Ectodermal cell (in vitro differentiated cells): Measurements from ENCODE around the gene S100A2.

Source experiments
- H3K27ac ChIP-seq: 2 replicates; pipeline ENCODE4 v1.7.0; 2013; ENCODE audit warnings: mild to moderate bottlenecking, low read depth, low read length; ENCODE audit not compliant: insufficient read depth, poor library complexity, severe bottlenecking
- H3K27me3 ChIP-seq: 2 replicates; pipeline ENCODE4 v1.7.0; 2013; ENCODE audit warnings: mild to moderate bottlenecking, low read length; ENCODE audit not compliant: insufficient read depth, control insufficient read depth, poor library complexity, severe bottlenecking
- H3K36me3 ChIP-seq: one replicate; pipeline ENCODE4 v1.7.0; 2013; ENCODE audit warnings: low read length; ENCODE audit not compliant: control insufficient read depth, insufficient read depth
- H3K4me1 ChIP-seq: one replicate; pipeline ENCODE4 v1.7.0; 2013; ENCODE audit warnings: low read length; ENCODE audit not compliant: control insufficient read depth, insufficient read depth
- H3K4me3 ChIP-seq: 2 replicates; pipeline ENCODE4 v1.7.0; 2013; ENCODE audit warnings: low read depth, low read length, control low read depth; ENCODE audit not compliant: insufficient read depth
- H3K9me3 ChIP-seq: 2 replicates; pipeline ENCODE4 v1.7.0; 2013; ENCODE audit warnings: mild to moderate bottlenecking, low read length, moderate library complexity; ENCODE audit not compliant: control insufficient read depth
- WGBS, 2 experiments: methylation state at CpG; one replicate each; pipeline ENCODE4 v1.1.7; 2013; ENCODE audit warnings: missing lambda C conversion rate in 2 of 2; 5-methylcytosine and 5-hydroxymethylcytosine counted together

S100A2 gene

DNA sequence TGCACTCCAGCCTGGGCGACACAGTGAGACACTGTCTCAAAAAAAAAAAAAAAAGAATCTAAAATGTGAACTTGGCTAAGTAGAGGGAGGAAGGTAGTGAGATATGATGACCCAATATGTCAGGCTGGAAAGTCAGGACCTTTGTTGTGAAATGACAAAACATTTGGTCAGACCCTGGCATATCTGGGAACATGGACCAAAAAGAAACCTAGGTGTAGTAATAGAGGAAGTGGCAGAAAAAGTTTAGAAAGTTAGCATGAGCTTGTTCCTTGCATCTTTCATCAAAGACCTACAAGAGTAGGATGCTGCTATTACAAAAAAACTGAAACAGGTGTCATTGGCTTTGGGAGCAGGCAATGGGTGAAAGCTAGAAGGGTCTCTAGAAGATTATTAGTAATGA, 9.3 kb downstream of the S100A2 start:
- no peaks in the 10 kb centered on the region for H3K36me3 ChIP-seq
- H3K4me3 ChIP-seq = no peak overlapping the region
- H3K4me1 ChIP-seq = peaks cover 4% of the 10 kb centered on the region
- no peaks in the 10 kb centered on the region for H3K27me3 ChIP-seq
- H3K27ac ChIP-seq = no peak overlapping the region
- 93 to 95% methylated on average over 1 of the region's 1 CpG for WGBS, 2 experiments
- H3K9me3 ChIP-seq = no peaks in the 10 kb centered on the region

DNA sequence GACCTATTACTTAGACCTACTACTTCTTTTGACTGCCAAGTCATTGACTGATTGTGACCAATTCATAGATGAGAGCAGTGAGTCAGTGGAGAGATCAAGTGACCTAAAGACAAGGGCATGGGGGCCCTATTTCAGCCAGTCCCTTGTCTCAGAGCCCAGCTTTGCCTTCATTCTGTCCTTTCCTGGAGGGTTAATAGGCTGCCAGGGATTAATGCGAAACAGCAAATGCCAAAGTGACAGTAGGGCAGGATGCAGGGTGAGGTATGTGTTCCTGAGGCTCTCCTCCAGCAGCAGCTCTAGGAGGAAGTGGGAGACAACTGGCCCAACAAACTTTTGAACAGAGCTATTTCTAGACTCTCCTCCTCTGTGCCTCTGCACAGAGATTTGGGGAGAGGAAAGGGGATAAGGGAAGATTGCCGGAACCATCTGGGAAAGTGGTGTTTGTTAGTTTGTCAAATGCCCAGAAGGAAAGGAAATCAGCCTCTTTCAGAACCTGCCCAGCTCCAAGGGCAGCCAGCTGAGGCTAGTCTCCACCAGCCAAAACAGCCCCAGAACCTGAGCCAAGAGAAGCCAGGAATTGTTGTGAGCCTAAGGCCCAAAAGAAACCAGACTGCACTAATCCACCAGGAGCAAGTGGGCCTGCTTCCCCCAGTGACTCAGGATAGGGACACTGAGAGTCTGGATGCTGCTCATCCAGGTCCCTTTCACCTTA, 11.7 kb downstream of the S100A2 start:
- Histone ChIP-seq H3K27ac (no peak overlapping the region), H3K27me3 (no peaks in the 10 kb centered on the region), H3K9me3 (no peaks in the 10 kb centered on the region), H3K4me1 (peaks cover 4% of the 10 kb centered on the region), H3K36me3 (no peaks in the 10 kb centered on the region), H3K4me3 (no peak overlapping the region)
- 89 to 90% methylated on average over 2 of the region's 2 CpGs for WGBS, 2 experiments

DNA sequence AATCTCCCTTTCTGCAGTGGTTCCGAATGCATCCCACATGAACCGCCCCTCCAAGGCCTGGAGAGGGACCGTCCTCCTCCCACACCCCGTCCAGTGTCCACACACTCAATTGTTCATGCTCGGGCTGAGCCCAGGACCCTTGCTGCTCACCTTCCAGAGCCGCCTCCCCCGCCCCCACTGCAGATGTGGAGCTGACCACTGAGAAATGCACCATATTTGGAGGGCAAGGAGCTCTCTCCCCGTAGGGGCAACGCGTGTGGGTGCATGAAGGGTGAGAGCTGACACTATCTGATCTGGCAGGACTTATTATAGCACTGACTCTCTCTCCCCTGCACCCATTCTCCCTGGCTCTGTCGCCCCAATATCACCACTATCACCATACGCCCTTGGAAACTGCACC, 12.5 kb downstream of the S100A2 start:
- H3K4me3 ChIP-seq = no peak overlapping the region
- no peak overlapping the region for H3K27ac ChIP-seq
- 86 to 92% methylated on average over 12 of the region's 12 CpGs for WGBS, 2 experiments
- H3K27me3 ChIP-seq = no peaks in the 10 kb centered on the region
- H3K4me1 ChIP-seq = peaks cover 13% of the 10 kb centered on the region
- H3K36me3 ChIP-seq = no peaks in the 10 kb centered on the region
- no peaks in the 10 kb centered on the region for H3K9me3 ChIP-seq

DNA sequence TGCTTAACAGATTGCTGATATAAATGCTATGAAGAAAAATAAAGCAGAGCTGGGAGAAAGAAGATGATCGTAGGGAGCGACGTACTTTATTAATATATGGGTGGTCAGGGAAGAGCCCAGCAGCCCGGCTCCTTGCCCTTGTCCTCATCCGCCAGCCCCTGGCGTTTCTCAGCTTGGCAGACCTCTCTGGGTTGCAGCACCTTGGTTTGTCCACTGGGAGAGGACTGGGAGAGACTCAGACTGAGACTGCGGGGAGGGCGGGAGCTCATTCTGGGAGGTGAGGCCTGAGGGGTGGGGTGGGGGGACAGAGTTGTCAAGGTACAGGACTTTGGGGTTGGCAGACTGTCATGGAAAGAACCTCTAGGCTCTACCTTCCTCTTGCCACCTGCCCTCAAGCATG, 13.3 kb downstream of the S100A2 start:
- H3K27ac ChIP-seq = no peak overlapping the region
- H3K9me3 ChIP-seq = no peaks in the 10 kb centered on the region
- peaks cover 20% of the 10 kb centered on the region for H3K4me1 ChIP-seq
- no peaks in the 10 kb centered on the region for H3K36me3 ChIP-seq
- WGBS, 2 experiments = 89 to 91% methylated on average over 8 of the region's 8 CpGs
- no peaks in the 10 kb centered on the region for H3K27me3 ChIP-seq
- H3K4me3 ChIP-seq = no peak overlapping the region

DNA sequence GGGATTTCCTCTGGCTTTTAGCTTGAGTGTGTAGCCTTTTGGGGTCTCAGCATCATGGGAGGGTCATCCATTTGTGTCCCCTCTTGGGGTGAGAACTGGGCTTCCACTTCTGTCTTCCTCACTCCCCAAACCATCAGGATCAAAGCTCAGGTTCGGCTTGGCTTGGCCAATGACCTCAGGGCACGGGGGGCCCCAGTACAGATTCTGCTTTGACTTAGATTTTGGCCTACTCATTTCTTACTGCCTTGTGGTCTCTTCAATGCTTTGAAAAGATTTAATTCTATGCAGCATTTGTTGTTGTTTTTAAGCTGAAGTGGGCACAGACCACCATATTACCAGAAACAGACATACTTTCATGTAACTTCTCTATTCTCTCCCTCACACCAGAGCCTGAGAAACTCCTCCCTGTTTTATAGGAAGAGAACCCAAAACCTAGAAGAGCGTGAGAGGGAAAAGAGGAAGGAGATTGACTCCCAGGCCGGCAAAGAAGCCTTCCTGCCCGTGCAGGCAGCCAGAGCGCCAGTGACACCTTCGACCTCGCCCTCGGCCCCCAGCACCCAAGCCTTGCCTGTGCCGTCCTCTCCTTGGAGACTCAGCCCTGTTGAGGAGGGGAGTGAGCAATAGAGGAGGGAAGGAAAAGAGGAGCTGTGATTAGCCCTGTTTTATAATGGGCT, 14.7 kb downstream of the S100A2 start:
- Histone ChIP-seq H3K4me1 (peaks cover 32% of the 10 kb centered on the region), H3K27ac (no peak overlapping the region), H3K27me3 (no peaks in the 10 kb centered on the region), H3K4me3 (no peak overlapping the region), H3K9me3 (no peaks in the 10 kb centered on the region), H3K36me3 (no peaks in the 10 kb centered on the region)
- WGBS, 2 experiments = 92 to 93% methylated on average over 10 of the region's 10 CpGs

DNA sequence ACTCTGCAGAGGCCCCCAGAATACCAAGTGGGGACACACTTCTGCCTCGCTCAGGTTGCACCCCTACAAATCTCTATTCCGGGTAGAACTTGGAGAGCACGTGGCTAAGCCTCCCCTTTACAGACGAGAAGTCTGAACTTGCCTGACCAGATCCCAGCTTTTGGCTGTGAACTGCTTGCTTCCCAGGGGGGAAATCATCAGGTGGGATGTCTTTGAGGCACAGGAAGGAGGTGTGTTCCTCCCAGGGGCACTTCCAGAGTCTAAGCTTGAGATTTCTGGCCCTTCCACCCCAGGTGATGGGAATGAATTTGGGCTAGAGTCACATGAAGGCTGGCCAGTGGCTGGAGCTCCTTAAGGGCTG, 15.3 kb downstream of the S100A2 start:
- Histone ChIP-seq H3K27me3 (no peaks in the 10 kb centered on the region), H3K9me3 (no peaks in the 10 kb centered on the region), H3K4me3 (no peak overlapping the region), H3K4me1 (peaks cover 38% of the 10 kb centered on the region), H3K27ac (no peak overlapping the region), H3K36me3 (no peaks in the 10 kb centered on the region)
- 81 to 86% methylated on average over 4 of the region's 4 CpGs for WGBS, 2 experiments

DNA sequence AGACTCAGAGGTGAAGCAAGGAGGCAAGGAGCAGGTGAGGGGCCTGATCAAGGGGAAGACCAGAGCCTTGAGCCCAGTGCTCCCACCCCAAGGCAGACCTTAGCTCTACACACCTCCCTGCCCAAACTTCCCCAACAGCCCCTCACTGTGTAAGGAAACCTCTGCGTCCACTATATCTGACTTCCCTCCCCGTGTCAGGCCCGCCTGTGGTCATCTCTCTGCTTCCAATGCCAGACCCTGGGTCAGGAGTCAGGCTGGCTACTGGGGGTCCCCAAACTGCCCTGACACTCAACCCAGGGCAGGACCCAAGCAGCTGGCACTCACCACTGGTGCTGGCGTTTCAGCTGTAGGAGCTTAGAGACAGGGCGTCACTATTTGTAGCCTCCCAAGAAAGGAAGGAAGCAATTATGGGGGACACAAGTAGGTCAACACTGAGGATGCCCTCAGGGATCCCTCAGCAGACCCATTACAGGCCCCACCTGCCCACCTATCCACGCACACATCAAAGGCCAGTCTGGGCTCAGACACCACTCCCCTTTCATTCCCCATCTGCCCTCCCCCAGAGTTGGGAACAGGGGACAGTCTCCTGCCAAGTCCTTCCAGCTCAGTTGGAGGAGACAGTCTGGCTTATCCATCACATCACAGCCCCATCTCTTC, 15.8 kb downstream of the S100A2 start:
- H3K27me3 ChIP-seq = no peaks in the 10 kb centered on the region
- H3K36me3 ChIP-seq = no peaks in the 10 kb centered on the region
- H3K4me1 ChIP-seq = peaks cover 43% of the 10 kb centered on the region
- WGBS, 2 experiments = 90% methylated on average over 6 of the region's 6 CpGs
- no peaks in the 10 kb centered on the region for H3K9me3 ChIP-seq
- H3K27ac ChIP-seq = no peak overlapping the region
- no peak overlapping the region for H3K4me3 ChIP-seq

DNA sequence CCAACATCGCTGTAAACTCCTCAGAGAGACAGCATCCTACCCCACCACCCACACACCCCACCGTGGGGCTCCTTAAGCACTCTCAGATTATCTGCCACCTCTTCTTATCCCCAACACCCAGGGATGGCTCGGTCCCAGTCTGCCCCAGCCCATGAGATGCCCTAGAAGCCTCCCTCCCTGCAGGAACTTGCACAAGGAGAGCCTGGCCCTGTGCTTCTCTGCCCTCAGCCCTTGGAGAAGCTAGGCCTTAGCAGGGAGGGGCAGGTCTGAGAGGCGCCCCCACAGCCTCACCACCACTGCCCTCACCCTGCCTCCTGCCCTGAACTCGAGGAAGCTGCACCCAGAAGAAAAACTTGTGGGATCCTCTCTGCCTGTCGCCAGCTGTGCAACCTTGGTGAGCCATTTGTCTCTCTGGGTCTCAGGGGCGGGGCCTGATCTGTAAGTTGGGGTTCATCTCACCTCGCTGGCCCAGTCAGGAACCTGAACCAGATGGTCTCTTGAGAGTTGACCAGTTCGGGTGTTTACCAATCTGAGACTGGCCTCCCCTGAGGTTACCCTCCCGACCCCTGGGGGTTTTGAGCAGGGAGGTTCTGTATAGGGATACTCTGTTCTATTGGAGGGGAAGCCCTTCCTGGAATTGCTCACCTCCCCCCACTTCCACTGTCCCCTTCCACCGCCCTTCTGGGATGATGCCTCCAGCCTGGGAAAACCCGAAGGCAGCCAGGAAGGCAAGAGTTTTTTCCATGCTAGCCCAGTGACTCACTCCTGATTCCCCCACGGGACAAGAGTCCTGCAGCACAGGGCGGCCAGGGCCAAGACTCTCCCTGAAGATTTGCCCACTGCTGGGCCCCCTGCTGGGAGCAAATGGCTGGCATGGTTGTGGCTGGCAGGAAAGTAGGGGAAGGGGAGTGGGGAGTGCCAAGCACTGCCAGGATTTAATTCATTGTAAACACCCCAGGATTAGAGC, 16.6 kb downstream of the S100A2 start, which contains the start of gene S100A3:
S100A3 (minus strand) TSS at position 537 of the 967 bp plus-strand sequence. CDS start 773 bp downstream, outside the sequence.
- Histone ChIP-seq H3K4me3 (no peak within 1 kb of the TSS), H3K36me3 (no peaks in the 10 kb centered on the region), H3K9me3 (no peaks in the 10 kb centered on the region), H3K27me3 (no peaks in the 10 kb centered on the region), H3K4me1 (peaks cover 51% of the 10 kb centered on the region), H3K27ac (no peak within 1 kb of the TSS)
- 80 to 84% methylated on average over 14 of the region's 14 CpGs for WGBS, 2 experiments

DNA sequence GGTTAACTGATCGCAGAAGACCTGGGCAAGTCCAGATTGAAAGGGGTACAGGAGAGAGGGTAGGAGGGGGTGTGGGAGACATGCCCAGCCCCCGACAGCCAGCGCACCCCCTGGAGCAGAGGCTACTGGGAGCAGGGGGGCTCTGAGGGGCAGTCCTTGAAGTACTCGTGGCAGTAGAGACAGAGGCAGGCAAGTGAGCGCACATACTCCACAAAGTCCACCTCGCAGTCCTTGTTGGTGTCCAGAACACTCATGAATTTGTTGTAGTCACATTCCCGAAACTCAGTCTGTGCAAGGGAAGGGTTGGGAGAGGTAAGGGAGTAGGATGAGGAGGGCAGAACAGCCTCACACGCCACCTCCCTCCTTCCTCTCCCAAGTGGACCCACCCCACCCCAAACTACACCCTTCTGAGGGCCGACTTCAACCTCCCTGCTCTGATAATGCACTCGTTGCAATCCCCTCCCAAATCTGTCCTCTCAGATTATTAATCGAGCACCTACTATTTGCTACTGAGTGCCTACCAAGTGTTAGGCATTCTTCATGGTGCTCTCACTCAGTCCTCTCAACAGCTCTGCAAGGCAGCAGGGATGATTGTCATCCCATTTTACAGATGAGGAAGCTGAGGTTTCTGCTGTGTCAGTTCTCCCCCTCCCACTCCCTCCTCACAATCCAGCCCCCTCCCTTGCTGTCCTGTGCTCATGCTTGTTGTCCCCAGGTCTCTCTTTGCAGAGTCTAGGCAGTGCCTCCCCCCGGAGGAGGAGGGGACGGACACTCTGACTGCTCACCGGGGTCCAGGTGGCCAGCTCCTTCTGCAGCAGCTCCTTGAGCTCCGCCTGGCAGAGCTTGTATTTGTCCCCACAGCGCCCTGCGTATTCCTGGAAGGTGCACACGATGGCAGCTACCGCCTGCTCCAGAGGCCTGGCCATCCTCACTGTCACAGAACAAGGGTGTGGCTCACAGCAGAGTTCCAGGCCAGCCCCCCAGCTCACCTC, 17.8 kb downstream of the S100A2 start:
- Histone ChIP-seq H3K27ac (no peak overlapping the region), H3K4me3 (no peak overlapping the region), H3K27me3 (no peaks in the 10 kb centered on the region), H3K9me3 (no peaks in the 10 kb centered on the region), H3K36me3 (no peaks in the 10 kb centered on the region), H3K4me1 (peaks cover 48% of the 10 kb centered on the region)
- 88 to 89% methylated on average over 19 of the region's 19 CpGs for WGBS, 2 experiments
